Ishikawa (cell line): ENCODE results near the gene KDM2A.

ENCODE experiments used
- CEBPB ChIP-seq: IDR thresholded peaks from 2 replicates; pipeline ENCODE4 v1.6.1; 2012
- CREB1 ChIP-seq: IDR thresholded peaks from 2 replicates; pipeline ENCODE4 v1.6.1; 2012; ENCODE audit warnings: low read depth
- EGR1 ChIP-seq: IDR thresholded peaks from 2 replicates; pipeline ENCODE4 v1.6.1; 2012
- EP300 ChIP-seq: IDR thresholded peaks from 2 replicates; pipeline ENCODE4 v1.6.1; 2012; ENCODE audit warnings: borderline replicate concordance
- FOXM1 ChIP-seq: IDR thresholded peaks from 2 replicates; pipeline ENCODE4 v1.6.1; 2012; ENCODE audit warnings: low read depth, borderline replicate concordance
- NFIC ChIP-seq: IDR thresholded peaks from 2 replicates; pipeline ENCODE4 v1.6.1; 2012
- RAD21 ChIP-seq: IDR thresholded peaks from 2 replicates; pipeline ENCODE4 v1.6.1; 2012; ENCODE audit warnings: low read depth
- TAF1 ChIP-seq: IDR thresholded peaks from 2 replicates; pipeline ENCODE4 v1.6.1; 2012; ENCODE audit warnings: low read depth, mild to moderate bottlenecking
- TCF12 ChIP-seq: IDR thresholded peaks from 2 replicates; pipeline ENCODE4 v1.6.1; 2012; ENCODE audit warnings: low read depth
- TEAD4 ChIP-seq: IDR thresholded peaks from 2 replicates; pipeline ENCODE4 v1.6.1; 2012
- YY1 ChIP-seq: IDR thresholded peaks from 2 replicates; pipeline ENCODE4 v1.6.1; 2012; ENCODE audit warnings: low read depth
- ZBTB7A ChIP-seq: IDR thresholded peaks from 2 replicates; pipeline ENCODE4 v1.6.1; 2012; ENCODE audit warnings: low read depth
- TF ChIP-seq, protein P1 (sequence below): IDR thresholded peaks from 2 replicates; pipeline ENCODE4 v1.6.1; 2012; ENCODE audit warnings: low read depth, mild to moderate bottlenecking
- TF ChIP-seq, protein P2 (sequence below): IDR thresholded peaks from 2 replicates; pipeline ENCODE4 v1.6.1; 2012
- TF ChIP-seq, protein P3 (sequence below): IDR thresholded peaks from 2 replicates; pipeline ENCODE4 v1.6.1; 2012

The KDM2A gene

DNA sequence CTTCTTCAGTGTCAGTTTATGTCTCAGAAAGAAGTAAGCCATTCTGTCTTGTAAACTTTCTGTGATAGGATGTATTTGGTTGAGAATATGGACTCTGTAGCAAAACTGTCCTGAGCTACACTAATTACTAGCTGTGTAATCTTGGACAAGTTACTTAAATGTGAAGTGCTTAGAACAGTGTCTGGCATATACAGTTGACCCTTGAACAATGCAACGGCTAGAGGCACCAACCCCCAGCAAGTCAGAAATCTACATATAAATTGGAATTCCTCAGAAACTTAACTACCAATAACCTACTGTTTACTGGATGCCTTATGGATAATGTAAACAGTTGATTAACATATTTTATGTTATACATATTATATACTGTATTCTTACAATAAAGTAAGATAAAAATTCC lies 78.5 kb downstream of the KDM2A start:
- TF ChIP-seq FOXM1 (no peak), TCF12 (no peak), CEBPB (no peak), EGR1 (no peak), RAD21 (no peak), ZBTB7A (no peak), TAF1 (no peak), YY1 (no peak), NFIC (no peak), EP300 (no peak), TEAD4 (no peak), CREB1 (no peak)
- TF ChIP-seq, protein P1, sequence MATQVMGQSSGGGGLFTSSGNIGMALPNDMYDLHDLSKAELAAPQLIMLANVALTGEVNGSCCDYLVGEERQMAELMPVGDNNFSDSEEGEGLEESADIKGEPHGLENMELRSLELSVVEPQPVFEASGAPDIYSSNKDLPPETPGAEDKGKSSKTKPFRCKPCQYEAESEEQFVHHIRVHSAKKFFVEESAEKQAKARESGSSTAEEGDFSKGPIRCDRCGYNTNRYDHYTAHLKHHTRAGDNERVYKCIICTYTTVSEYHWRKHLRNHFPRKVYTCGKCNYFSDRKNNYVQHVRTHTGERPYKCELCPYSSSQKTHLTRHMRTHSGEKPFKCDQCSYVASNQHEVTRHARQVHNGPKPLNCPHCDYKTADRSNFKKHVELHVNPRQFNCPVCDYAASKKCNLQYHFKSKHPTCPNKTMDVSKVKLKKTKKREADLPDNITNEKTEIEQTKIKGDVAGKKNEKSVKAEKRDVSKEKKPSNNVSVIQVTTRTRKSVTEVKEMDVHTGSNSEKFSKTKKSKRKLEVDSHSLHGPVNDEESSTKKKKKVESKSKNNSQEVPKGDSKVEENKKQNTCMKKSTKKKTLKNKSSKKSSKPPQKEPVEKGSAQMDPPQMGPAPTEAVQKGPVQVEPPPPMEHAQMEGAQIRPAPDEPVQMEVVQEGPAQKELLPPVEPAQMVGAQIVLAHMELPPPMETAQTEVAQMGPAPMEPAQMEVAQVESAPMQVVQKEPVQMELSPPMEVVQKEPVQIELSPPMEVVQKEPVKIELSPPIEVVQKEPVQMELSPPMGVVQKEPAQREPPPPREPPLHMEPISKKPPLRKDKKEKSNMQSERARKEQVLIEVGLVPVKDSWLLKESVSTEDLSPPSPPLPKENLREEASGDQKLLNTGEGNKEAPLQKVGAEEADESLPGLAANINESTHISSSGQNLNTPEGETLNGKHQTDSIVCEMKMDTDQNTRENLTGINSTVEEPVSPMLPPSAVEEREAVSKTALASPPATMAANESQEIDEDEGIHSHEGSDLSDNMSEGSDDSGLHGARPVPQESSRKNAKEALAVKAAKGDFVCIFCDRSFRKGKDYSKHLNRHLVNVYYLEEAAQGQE = no peak
- TF ChIP-seq, protein P2, sequence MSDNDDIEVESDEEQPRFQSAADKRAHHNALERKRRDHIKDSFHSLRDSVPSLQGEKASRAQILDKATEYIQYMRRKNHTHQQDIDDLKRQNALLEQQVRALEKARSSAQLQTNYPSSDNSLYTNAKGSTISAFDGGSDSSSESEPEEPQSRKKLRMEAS = no peak
- TF ChIP-seq, protein P3, sequence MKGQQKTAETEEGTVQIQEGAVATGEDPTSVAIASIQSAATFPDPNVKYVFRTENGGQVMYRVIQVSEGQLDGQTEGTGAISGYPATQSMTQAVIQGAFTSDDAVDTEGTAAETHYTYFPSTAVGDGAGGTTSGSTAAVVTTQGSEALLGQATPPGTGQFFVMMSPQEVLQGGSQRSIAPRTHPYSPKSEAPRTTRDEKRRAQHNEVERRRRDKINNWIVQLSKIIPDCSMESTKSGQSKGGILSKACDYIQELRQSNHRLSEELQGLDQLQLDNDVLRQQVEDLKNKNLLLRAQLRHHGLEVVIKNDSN = no peak

DNA sequence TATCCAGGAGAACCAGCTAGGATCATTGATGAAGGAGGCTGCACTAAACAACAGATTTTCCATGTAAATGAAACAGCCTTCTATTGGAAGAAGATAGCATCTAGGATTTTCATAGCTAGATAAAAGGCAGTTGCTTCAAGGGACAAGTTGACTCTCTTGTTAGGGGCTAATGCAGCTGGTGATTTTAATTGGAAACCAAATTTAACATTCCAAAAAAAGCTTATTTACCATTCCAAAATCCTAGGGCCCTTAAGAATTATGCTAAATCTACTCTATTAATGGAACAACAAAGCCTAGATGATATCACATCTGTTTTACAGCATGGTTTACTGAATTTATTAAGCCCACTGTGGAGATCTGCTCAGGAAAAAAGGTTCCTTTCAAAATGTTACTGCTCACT lies 80.7 kb downstream of the KDM2A start:
- no peak for TF ChIP-seq CREB1
- no peak for TF ChIP-seq RAD21
- TF ChIP-seq EP300 = no peak
- TF ChIP-seq FOXM1 = no peak
- no peak for TF ChIP-seq CEBPB
- no peak for TF ChIP-seq TEAD4

DNA sequence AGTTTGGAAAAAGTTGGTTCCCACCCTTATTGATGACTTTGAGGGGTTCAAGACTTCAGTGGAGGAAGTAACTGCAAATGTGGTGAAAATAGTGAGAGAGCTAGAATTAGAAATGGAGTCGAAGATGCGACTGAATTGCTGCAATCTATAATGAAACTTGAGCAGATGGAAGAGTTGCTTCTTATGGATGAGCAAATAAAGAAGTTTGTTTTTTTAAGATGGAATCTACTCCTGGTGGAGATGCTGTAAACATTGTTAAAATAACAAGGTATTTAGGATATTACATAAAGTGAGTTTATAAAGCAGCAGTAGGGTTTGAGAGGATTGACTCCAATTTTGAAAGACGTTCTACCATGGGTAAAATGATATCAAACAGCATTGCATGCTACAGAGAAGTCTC lies 83.0 kb downstream of the KDM2A start:
- TF ChIP-seq TAF1 (no peak), CREB1 (no peak), RAD21 (no peak), NFIC (no peak)
- TF ChIP-seq, protein P3 = no peak
- TF ChIP-seq, protein P1 = no peak

DNA sequence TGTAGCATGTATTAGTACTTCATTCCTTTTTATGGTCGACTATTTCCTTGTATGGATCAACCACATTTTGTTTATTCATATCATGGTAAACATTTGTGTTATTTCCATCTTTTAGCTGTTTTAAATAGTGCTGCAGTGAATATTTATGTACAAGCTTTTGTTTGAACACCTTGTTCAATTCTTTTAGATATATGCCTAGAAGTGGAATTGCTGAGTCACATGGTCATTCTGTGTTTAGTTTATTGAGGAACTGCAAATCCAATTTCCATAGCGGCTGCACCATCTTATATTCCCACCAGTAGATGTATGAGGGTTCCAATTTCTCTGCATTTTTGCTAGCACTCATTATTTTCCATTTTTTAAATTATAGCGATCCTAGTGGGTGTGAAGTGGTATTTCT lies 85.8 kb downstream of the KDM2A start:
- TF ChIP-seq, protein P1 = no peak
- TF ChIP-seq EP300 (no peak), FOXM1 (no peak), CEBPB (no peak), CREB1 (no peak), TCF12 (no peak)

DNA sequence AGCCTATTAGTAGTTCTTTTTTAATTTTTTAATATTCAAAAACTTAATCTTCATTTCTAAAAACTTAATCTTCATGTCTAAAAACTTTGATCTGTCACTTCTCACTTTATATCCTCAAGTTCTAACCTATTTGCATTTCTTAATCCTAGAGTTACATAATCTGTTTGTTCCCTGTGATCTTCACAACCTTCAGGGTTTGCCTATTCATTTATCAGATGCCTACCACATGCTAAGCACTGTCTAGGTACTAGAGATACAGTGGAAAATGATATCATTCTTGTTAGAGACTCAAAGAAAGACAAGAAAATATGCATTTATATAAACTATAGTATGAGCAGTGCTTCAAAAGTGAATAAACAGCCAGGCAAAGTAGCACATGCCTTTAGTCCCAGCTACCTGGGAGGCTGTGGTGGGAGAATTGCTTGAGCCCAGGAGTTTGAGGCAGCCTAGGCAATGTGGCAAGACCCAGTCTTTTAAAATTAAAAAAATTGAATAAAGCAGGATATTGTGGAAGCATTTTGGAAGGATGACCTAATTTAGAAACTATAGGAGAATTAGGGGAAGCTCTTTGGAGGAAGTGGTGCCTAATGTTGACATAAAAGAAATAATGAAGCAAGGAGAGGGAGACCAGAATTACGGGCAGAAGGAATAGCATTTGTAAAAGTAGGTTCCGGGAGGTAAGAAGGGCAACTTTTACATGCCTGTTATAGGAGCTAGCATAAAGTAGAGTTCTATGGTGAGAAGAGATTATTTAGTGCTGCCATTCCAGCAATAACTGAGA lies 92.8 kb downstream of the KDM2A start:
- TF ChIP-seq CEBPB = no peak
- TF ChIP-seq EP300 = no peak
- no peak for TF ChIP-seq TAF1
- TF ChIP-seq, protein P3 = no peak
